ENCODE measurements around the gene OR1J1. TPM values are rescaled to one million over a fixed set of nuclear protein-coding genes. Genes with fewer than 3 reads are reported as not detected.

The OR1J1 gene
- total RNA-seq, 2 donors from 2014 or later = not detected

DNA sequence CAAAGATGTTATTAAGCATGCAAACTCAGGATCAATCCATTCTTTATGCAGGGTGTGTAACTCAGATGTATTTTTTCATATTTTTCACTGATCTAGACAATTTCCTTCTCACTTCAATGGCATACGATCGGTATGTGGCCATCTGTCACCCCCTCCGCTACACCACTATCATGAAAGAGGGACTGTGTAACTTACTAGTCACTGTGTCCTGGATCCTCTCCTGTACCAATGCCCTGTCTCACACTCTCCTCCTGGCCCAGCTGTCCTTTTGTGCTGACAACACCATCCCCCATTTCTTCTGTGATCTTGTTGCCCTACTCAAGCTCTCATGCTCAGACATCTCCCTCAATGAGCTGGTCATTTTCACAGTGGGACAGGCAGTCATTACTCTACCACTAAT is 41.6 kb upstream of the OR1J1 start:
- Histone ChIP-seq H3K4me1 (ENCODE audit: control insufficient read depth, insufficient read depth, low read length) (no peaks in the 10 kb centered on the region), H3K36me3 (ENCODE audit: control insufficient read depth, insufficient read depth, low read length) (no peaks in the 10 kb centered on the region), H3K9ac (ENCODE audit: extremely low read depth, low read length, poor library complexity, severe bottlenecking) (no peak overlapping the region), H3K27ac (ENCODE audit: low read depth, low read length) (no peak overlapping the region), H3K27me3 (ENCODE audit: control insufficient read depth, insufficient read depth, low read length, poor library complexity, severe bottlenecking) (no peaks in the 10 kb centered on the region), H3K4me3 (ENCODE audit: low read length) (no peak overlapping the region), H3K9me3 (ENCODE audit: control insufficient read depth, low read length) (peaks cover 8% of the 10 kb centered on the region)
- Mint-ChIP-seq H3K27me3 (ENCODE audit: insufficient read depth) (peaks cover 42% of the 10 kb centered on the region), H3K4me1 (no peaks in the 10 kb centered on the region), H3K36me3 (ENCODE audit: low read depth) (no peaks in the 10 kb centered on the region), H3K4me3 (no peak overlapping the region), H3K27ac (no peak overlapping the region), H3K9me3 (peaks cover 11% of the 10 kb centered on the region)
- 87 to 91% methylated on average over 3 of the region's 3 CpGs for WGBS, 2 experiments (ENCODE audit: insufficient coverage in 1 of 2, insufficient read length in 1 of 2)
- DNase-seq = no peak
- TF ChIP-seq, protein P1, sequence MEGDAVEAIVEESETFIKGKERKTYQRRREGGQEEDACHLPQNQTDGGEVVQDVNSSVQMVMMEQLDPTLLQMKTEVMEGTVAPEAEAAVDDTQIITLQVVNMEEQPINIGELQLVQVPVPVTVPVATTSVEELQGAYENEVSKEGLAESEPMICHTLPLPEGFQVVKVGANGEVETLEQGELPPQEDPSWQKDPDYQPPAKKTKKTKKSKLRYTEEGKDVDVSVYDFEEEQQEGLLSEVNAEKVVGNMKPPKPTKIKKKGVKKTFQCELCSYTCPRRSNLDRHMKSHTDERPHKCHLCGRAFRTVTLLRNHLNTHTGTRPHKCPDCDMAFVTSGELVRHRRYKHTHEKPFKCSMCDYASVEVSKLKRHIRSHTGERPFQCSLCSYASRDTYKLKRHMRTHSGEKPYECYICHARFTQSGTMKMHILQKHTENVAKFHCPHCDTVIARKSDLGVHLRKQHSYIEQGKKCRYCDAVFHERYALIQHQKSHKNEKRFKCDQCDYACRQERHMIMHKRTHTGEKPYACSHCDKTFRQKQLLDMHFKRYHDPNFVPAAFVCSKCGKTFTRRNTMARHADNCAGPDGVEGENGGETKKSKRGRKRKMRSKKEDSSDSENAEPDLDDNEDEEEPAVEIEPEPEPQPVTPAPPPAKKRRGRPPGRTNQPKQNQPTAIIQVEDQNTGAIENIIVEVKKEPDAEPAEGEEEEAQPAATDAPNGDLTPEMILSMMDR (conservative IDR thresholded peaks at IDR 0.05) = no peak

DNA sequence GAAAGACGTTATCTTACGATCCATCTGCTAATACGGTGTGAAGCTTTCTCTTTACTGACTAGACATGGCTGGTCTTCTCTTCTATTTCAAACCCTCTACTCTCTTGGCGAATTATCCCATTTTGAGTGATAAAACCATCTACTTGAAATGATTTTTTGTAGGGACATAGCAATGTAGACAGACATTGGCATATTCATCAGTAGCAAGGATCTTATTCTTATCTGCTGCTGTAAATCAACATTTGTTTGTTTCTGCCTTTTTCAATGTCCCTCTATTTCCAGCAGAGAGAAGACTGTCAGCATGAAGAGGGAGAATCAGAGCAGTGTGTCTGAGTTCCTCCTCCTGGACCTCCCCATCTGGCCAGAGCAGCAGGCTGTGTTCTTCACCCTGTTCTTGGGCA is 41.1 kb upstream of the OR1J1 start, which contains the start of gene OR1J4:
TSS of gene OR1J4 (plus strand) at position 301 of the 400 bp plus-strand sequence. CDS start at position 301, 0 bp downstream.
- Histone ChIP-seq H3K27me3 (ENCODE audit: control insufficient read depth, insufficient read depth, low read length, poor library complexity, severe bottlenecking) (no peaks in the 10 kb centered on the region), H3K27ac (ENCODE audit: low read depth, low read length) (no peak within 1 kb of the TSS), H3K9ac (ENCODE audit: extremely low read depth, low read length, poor library complexity, severe bottlenecking) (no peak within 1 kb of the TSS), H3K4me3 (ENCODE audit: low read length) (no peak within 1 kb of the TSS), H3K4me1 (ENCODE audit: control insufficient read depth, insufficient read depth, low read length) (no peaks in the 10 kb centered on the region), H3K9me3 (ENCODE audit: control insufficient read depth, low read length) (peaks cover 5% of the 10 kb centered on the region), H3K36me3 (ENCODE audit: control insufficient read depth, insufficient read depth, low read length) (no peaks in the 10 kb centered on the region)
- H3K36me3 Mint-ChIP-seq (ENCODE audit: low read depth) = no peaks in the 10 kb centered on the region
- peaks cover 11% of the 10 kb centered on the region for H3K9me3 Mint-ChIP-seq
- H3K4me3 Mint-ChIP-seq = no peak within 1 kb of the TSS
- TF ChIP-seq, protein P1 (conservative IDR thresholded peaks at IDR 0.05) = no peak
- H3K27ac Mint-ChIP-seq = no peak within 1 kb of the TSS
- DNase-seq = no peak
- H3K4me1 Mint-ChIP-seq = no peaks in the 10 kb centered on the region
- peaks cover 43% of the 10 kb centered on the region for H3K27me3 Mint-ChIP-seq (ENCODE audit: insufficient read depth)
- 77 to 89% methylated on average over 3 to 4 of the region's 4 CpGs for WGBS, 2 experiments (ENCODE audit: insufficient coverage in 1 of 2, insufficient read length in 1 of 2)

DNA sequence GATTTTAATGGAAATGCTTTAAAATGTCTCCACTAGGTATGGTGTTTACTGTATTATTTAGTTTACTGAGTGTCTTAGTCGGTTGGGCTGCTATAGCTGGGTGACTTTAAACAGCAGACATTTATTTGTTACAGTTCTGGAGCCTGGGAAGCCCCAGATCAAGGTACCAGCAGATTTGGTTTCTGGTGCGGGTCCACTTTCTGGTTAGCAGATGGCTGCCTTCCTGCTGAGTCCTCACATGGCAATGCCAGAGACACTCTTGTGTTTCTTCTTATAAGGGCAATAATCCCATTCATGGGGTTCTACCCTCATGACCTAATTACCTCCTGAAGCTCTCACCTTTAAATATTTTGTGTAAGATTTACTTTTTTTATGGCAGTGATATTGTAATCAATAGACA is 40.5 kb upstream of the OR1J1 start:
- H3K4me3 Mint-ChIP-seq = no peak overlapping the region

More for the DNA sequence above, 40.5 kb upstream of the OR1J1 start:
- TF ChIP-seq, protein P1 (conservative IDR thresholded peaks at IDR 0.05) = no peak
- Mint-ChIP-seq H3K27me3 (ENCODE audit: insufficient read depth) (peaks cover 47% of the 10 kb centered on the region), H3K4me1 (no peaks in the 10 kb centered on the region), H3K27ac (no peak overlapping the region), H3K9me3 (peaks cover 11% of the 10 kb centered on the region), H3K36me3 (ENCODE audit: low read depth) (no peaks in the 10 kb centered on the region)
- Histone ChIP-seq H3K4me3 (ENCODE audit: low read length) (no peak overlapping the region), H3K27me3 (ENCODE audit: control insufficient read depth, insufficient read depth, low read length, poor library complexity, severe bottlenecking) (no peaks in the 10 kb centered on the region), H3K4me1 (ENCODE audit: control insufficient read depth, insufficient read depth, low read length) (no peaks in the 10 kb centered on the region), H3K27ac (ENCODE audit: low read depth, low read length) (no peak overlapping the region), H3K9ac (ENCODE audit: extremely low read depth, low read length, poor library complexity, severe bottlenecking) (no peak overlapping the region), H3K9me3 (ENCODE audit: control insufficient read depth, low read length) (peaks cover 5% of the 10 kb centered on the region), H3K36me3 (ENCODE audit: control insufficient read depth, insufficient read depth, low read length) (no peaks in the 10 kb centered on the region)
- WGBS, 2 experiments (ENCODE audit: insufficient coverage in 1 of 2, insufficient read length in 1 of 2) = 46 to 52% methylated on average over 2 of the region's 2 CpGs
- no peak for DNase-seq

Measured in endodermal cell (in vitro differentiated cells).